ENCODE data around the gene TNP2.
A peak's percentile ranks its signal among the peaks of the same experiment; 100 is the strongest.

Gene TNP2

DNA sequence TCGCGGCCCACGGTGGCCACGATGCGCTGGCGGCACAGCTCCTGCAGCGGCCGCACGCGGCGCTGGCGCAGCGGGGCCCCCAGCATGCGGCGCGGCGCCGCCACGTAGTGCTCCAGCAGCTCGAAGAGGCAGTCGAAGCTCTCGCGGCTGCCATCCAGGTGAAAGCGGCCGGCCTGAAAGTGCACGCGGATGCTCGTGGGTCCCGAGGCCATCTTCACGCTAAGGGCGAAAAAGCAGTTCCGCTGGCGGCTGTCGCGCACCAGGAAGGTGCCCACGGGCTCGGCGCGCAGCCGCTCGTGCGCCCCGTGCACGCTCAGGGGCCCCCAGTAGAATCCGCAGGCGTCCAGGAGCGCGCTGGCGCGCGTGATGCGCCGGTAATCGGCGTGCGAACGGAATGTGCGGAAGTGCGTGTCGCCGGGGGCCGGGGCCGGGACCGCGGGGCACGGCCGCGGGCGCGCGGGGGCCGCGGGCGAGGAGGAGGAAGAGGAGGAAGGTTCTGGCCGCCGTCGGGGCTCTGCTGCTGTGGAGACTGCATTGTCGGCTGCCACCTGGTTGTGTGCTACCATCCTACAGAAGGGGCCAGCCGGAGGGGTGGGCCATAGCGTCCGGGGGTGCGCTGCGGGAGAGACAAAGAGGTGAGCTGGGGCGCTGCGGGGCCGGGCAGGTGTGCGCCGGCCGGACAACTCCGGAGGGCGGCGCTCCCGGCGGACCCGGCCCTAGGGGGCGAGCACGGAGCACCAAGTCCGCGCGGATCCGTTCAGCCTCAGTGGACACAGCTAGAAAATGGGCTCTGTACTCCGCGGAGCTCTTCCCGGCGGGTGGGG, 14.0 kb downstream of the TNP2 start:
- DNase-seq: peak; percentile 31

- DNase-seq: no peak
These were observed 14.9 kb downstream of the TNP2 start for GRCh38 chr16:11253995-11254912.

GRCh38 chr16:11253009-11253994, 15.8 kb downstream of the TNP2 start:
- DNase-seq: no peak

DNA sequence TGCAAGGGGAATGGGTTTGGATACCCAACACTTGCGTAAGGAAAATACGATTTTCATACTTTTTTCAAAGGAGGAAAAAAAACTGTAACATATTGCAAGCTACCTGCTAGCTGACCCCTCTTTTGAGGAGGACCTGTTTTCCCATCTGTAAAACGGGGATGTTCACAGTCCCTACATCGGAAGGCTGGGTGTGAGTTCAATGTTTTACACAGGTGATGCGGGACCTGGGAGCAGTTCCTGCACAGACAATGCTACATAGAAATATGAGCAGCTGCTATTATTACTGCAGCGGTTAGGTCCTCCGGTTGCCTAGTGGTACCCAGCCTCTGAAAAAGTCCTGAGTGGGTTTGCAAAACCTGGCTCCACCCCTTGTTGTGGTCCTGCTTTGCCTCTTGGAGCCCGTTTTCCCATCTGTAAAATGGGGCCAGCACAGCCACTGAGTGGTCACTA, 16.6 kb downstream of the TNP2 start:
- no peak for DNase-seq

- DNase-seq: no peak
These were observed 17.3 kb downstream of the TNP2 start for GRCh38 chr16:11251525-11252481.

GRCh38 chr16:11250786-11251524, 18.2 kb downstream of the TNP2 start:
- no peak for DNase-seq

- DNase-seq: no peak
These were observed 18.9 kb downstream of the TNP2 start for GRCh38 chr16:11250091-11250785.

DNA sequence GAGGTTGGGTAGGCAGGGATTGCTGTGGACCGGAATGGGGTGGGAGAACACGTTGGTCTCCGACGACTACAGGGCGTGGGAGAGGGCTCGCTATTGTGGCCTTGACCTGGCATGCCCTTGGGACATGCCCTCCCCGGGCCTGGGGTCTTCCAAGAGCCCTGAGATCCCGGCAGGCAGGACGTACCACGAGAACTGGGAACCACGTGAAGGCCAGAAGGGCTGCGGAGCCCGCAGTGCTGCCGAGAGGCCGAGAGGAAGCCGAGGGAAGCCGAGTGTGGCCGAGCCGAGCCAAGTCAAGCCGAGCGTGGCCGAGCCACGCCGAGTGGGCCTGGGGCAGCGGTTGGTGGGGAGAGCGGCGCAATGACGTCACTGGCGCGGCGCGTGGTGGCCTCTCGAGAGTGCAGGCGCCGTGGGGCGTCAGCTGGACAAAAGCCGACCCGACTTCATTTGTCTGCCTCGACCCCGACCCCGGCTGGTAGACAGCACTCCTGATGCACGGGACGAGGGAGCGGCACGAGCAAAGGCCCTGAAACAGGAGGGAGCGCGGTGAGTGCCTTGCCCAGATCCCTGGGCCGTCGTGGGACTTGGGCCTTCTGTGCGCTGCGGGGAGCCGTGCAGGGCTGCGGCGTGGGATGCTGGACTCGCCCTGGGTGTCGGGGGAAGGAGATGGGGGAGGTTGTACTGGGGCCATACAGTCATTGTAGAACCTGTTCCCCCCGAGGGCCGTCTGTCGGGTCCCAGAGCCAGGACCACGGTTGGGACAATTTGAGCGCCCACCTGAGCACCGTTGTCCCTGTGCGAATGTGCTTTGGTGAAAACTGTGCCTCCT, 19.7 kb downstream of the TNP2 start:
- DNase-seq: no peak

- no peak for DNase-seq
These were observed 21.0 kb downstream of the TNP2 start for GRCh38 chr16:11248133-11248532.

- no peak for DNase-seq
These were observed 23.1 kb downstream of the TNP2 start for GRCh38 chr16:11245988-11246387.

- DNase-seq: no peak
These were observed 23.8 kb downstream of the TNP2 start for GRCh38 chr16:11245222-11245737.

- no peak for DNase-seq
These were observed 26.5 kb downstream of the TNP2 start for GRCh38 chr16:11242658-11243057.

DNA sequence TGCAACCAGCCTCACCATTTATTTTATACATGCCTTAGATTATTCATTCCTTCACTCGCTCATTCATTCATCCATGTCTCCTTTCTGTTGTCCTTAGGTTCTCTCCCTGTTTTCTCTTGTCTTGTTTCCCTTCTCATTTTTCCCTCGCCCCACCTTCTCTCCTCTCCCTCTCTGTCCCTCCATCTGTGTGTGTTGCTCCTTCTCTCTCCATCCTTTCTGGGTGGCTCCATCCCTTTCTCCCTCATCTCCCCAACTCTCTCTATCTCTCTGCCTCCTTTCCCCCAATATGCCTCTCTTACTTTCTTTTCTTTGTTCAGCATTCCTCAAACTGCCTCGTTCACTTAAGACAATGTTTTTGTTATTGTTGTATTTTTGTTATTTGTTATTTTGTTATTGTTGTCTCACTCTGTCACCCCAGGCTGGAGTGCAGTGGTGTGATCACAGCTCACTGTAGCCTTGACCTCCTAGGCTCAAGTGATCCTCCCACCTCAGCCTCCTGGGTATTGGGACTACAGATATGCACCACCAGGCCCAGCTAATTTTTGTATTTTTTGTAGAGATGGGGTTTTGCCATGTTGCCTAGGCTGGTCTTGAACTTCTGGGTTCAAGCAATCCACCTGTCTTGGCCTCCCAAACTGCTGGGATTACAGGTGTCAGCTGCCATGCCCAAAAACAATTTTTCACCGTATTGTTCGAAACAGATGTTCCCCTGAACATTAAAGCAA, 27.5 kb downstream of the TNP2 start:
- DNase-seq: no peak

GRCh38 chr16:11240636-11241473, 28.3 kb downstream of the TNP2 start:
- DNase-seq: no peak

DNA sequence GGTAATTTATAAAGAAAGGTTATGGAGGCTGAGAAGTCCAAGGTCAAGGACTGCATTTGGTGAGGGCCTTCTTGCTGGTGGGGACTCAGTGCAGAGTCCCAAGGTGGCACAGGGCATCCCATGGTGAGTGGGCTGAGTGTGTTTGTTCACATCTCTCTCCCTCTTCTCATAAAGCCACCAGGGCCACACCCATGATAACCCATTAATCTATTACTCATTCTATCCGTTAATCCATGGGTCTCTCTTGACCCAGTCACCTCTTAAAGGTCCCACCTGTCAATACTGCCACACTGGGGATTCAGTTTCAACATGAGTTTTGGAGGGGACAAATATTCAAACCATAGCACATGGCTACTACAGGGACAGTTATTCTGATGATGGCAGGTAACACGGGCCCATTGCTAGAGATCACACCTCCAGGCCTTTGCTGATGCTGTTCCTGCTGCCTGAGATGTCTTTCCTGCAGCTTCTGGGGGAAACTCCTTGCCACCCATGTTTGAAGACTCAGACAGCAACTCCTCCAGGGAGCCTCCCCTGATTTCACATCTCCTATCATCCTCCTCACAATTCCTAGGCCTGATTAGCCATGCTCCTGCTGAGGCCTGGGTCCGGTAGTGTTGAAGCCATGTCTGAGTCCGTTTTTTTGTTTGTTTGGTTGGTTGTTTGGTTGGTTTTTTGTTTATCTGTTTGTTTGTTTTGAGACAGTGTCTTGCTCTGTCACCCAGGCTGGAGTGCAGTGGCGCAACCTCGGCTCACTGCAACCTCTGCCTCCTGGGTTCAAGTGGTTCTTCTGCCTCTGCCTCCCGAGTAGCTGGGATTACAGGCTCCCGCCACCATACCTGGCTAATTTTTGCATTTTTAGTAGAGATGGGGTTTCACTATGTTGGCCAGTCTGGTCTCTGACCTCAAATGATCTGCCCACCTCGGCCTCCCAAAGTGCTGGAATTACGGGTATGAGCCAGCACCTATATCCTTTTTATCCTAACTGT, 29.2 kb downstream of the TNP2 start:
- no peak for DNase-seq
